ENCODE data around the gene GPD2.

GPD2 gene

GRCh38 chr2:156423674-156424282 lies 12.4 kb upstream of the GPD2 start:
- DNase-seq (ENCODE audit: low spot score): no peak
- H3K9me3 Mint-ChIP-seq: peaks cover 5% of the 10 kb centered on the region
- no peaks in the 10 kb centered on the region for H3K36me3 Mint-ChIP-seq (ENCODE audit: low read depth)
- H3K4me1 Mint-ChIP-seq (ENCODE audit: low read depth): no peaks in the 10 kb centered on the region
- peaks cover 27% of the 10 kb centered on the region for H3K27me3 Mint-ChIP-seq (ENCODE audit: low read depth)
- no peak overlapping the region for H3K4me3 Mint-ChIP-seq
- no peak overlapping the region for H3K27ac Mint-ChIP-seq

- Mint-ChIP-seq H3K9me3 (no peaks in the 10 kb centered on the region), H3K36me3 (ENCODE audit: low read depth) (no peaks in the 10 kb centered on the region), H3K4me1 (ENCODE audit: low read depth) (peaks cover 15% of the 10 kb centered on the region), H3K4me3 (no peak overlapping the region), H3K27me3 (ENCODE audit: low read depth) (peaks cover 12% of the 10 kb centered on the region), H3K27ac (no peak overlapping the region)
- no peak for DNase-seq (ENCODE audit: low spot score)
Measured at GRCh38 chr2:156427074-156427473, 9.1 kb upstream of the GPD2 start.

GRCh38 chr2:156429211-156429610 lies 7.0 kb upstream of the GPD2 start:
- Mint-ChIP-seq H3K4me3 (no peak overlapping the region), H3K36me3 (ENCODE audit: low read depth) (no peaks in the 10 kb centered on the region), H3K4me1 (ENCODE audit: low read depth) (peaks cover 17% of the 10 kb centered on the region), H3K27me3 (ENCODE audit: low read depth) (peaks cover 4% of the 10 kb centered on the region), H3K27ac (no peak overlapping the region), H3K9me3 (no peaks in the 10 kb centered on the region)
- DNase-seq (ENCODE audit: low spot score): no peak

GRCh38 chr2:156430236-156430979 lies 5.8 kb upstream of the GPD2 start:
- H3K27me3 Mint-ChIP-seq (ENCODE audit: low read depth): peaks cover 2% of the 10 kb centered on the region
- no peak for DNase-seq (ENCODE audit: low spot score)
- H3K27ac Mint-ChIP-seq: no peak overlapping the region
- H3K9me3 Mint-ChIP-seq: no peaks in the 10 kb centered on the region
- no peaks in the 10 kb centered on the region for H3K36me3 Mint-ChIP-seq (ENCODE audit: low read depth)
- H3K4me1 Mint-ChIP-seq (ENCODE audit: low read depth): peaks cover 17% of the 10 kb centered on the region
- no peak overlapping the region for H3K4me3 Mint-ChIP-seq

GRCh38 chr2:156430980-156431358 lies 5.2 kb upstream of the GPD2 start:
- no peak for DNase-seq (ENCODE audit: low spot score)
- Mint-ChIP-seq H3K36me3 (ENCODE audit: low read depth) (no peaks in the 10 kb centered on the region), H3K27ac (no peak overlapping the region), H3K9me3 (no peaks in the 10 kb centered on the region), H3K4me3 (no peak overlapping the region), H3K4me1 (ENCODE audit: low read depth) (peaks cover 17% of the 10 kb centered on the region), H3K27me3 (ENCODE audit: low read depth) (peaks cover 2% of the 10 kb centered on the region)

- Mint-ChIP-seq H3K9me3 (no peaks in the 10 kb centered on the region), H3K27ac (no peak overlapping the region), H3K4me3 (peak overlapping the region; percentile 66), H3K27me3 (ENCODE audit: low read depth) (no peaks in the 10 kb centered on the region), H3K36me3 (ENCODE audit: low read depth) (peaks cover 8% of the 10 kb centered on the region), H3K4me1 (ENCODE audit: low read depth) (peaks cover 38% of the 10 kb centered on the region)
- no peak for DNase-seq (ENCODE audit: low spot score)
Measured at GRCh38 chr2:156434461-156435291, 1.5 kb upstream of the GPD2 start.

- peak overlapping the region; percentile 56 for H3K27ac Mint-ChIP-seq
- peaks cover 13% of the 10 kb centered on the region for H3K36me3 Mint-ChIP-seq (ENCODE audit: low read depth)
- H3K4me3 Mint-ChIP-seq: peak overlapping the region; percentile 66
- DNase-seq (ENCODE audit: low spot score): no peak
- peaks cover 39% of the 10 kb centered on the region for H3K4me1 Mint-ChIP-seq (ENCODE audit: low read depth)
- H3K27me3 Mint-ChIP-seq (ENCODE audit: low read depth): no peaks in the 10 kb centered on the region
- H3K9me3 Mint-ChIP-seq: no peaks in the 10 kb centered on the region
Measured at GRCh38 chr2:156435396-156435717, 822 bp upstream of the GPD2 start.

- H3K27me3 Mint-ChIP-seq (ENCODE audit: low read depth): no peaks in the 10 kb centered on the region
- H3K4me1 Mint-ChIP-seq (ENCODE audit: low read depth): peaks cover 28% of the 10 kb centered on the region
- peak; percentile 17 for DNase-seq (ENCODE audit: low spot score)
Measured at GRCh38 chr2:156436497-156437085, 412 bp downstream of the GPD2 start.

GRCh38 chr2:156437272-156437930 lies 1.2 kb downstream of the GPD2 start:
- Mint-ChIP-seq H3K4me1 (ENCODE audit: low read depth) (peaks cover 28% of the 10 kb centered on the region), H3K27ac (peak overlapping the region; percentile 38), H3K36me3 (ENCODE audit: low read depth) (peaks cover 17% of the 10 kb centered on the region), H3K27me3 (ENCODE audit: low read depth) (no peaks in the 10 kb centered on the region), H3K4me3 (peak overlapping the region; percentile 95), H3K9me3 (no peaks in the 10 kb centered on the region)
- no peak for DNase-seq (ENCODE audit: low spot score)

More at GRCh38 chr2:156436497-156437085, 412 bp downstream of the GPD2 start:
- Mint-ChIP-seq H3K4me3 (peak overlapping the region; percentile 95), H3K9me3 (no peaks in the 10 kb centered on the region), H3K27ac (peak overlapping the region; percentile 94), H3K36me3 (ENCODE audit: low read depth) (peaks cover 17% of the 10 kb centered on the region)

GRCh38 chr2:156437931-156438410 lies 1.8 kb downstream of the GPD2 start:
- Mint-ChIP-seq H3K9me3 (no peaks in the 10 kb centered on the region), H3K4me1 (ENCODE audit: low read depth) (peaks cover 28% of the 10 kb centered on the region), H3K27ac (no peak overlapping the region), H3K36me3 (ENCODE audit: low read depth) (peaks cover 17% of the 10 kb centered on the region), H3K27me3 (ENCODE audit: low read depth) (no peaks in the 10 kb centered on the region), H3K4me3 (peak overlapping the region; percentile 95)
- no peak for DNase-seq (ENCODE audit: low spot score)

- Mint-ChIP-seq H3K9me3 (no peaks in the 10 kb centered on the region), H3K4me3 (no peak overlapping the region), H3K36me3 (ENCODE audit: low read depth) (peaks cover 18% of the 10 kb centered on the region), H3K4me1 (ENCODE audit: low read depth) (peaks cover 16% of the 10 kb centered on the region), H3K27me3 (ENCODE audit: low read depth) (no peaks in the 10 kb centered on the region), H3K27ac (no peak overlapping the region)
- DNase-seq (ENCODE audit: low spot score): no peak
Measured at GRCh38 chr2:156443089-156443488, 6.9 kb downstream of the GPD2 start.

- Mint-ChIP-seq H3K4me1 (ENCODE audit: low read depth) (peaks cover 4% of the 10 kb centered on the region), H3K4me3 (no peak overlapping the region), H3K27ac (no peak overlapping the region), H3K27me3 (ENCODE audit: low read depth) (no peaks in the 10 kb centered on the region), H3K9me3 (peaks cover 8% of the 10 kb centered on the region), H3K36me3 (ENCODE audit: low read depth) (peaks cover 20% of the 10 kb centered on the region)
- DNase-seq (ENCODE audit: low spot score): no peak
Measured at GRCh38 chr2:156445296-156446220, 9.4 kb downstream of the GPD2 start.

GRCh38 chr2:156447761-156448160 lies 11.6 kb downstream of the GPD2 start:
- Mint-ChIP-seq H3K4me1 (ENCODE audit: low read depth) (peaks cover 6% of the 10 kb centered on the region), H3K9me3 (peaks cover 12% of the 10 kb centered on the region), H3K4me3 (no peak overlapping the region), H3K27ac (no peak overlapping the region), H3K36me3 (ENCODE audit: low read depth) (peaks cover 23% of the 10 kb centered on the region), H3K27me3 (ENCODE audit: low read depth) (no peaks in the 10 kb centered on the region)
- DNase-seq (ENCODE audit: low spot score): no peak
